ENCODE data around the gene STPG3. TPM values are rescaled to one million over a fixed set of nuclear protein-coding genes. Genes with fewer than 3 reads are reported as not detected.
"Not testable (repeated sequence)": the region's sequence is repeated elsewhere in the genome, so short reads cannot be mapped to it uniquely, and the experiment has no call there.

The STPG3 gene
- total RNA-seq, 6 experiments from 2014 or later = not detected

- peaks cover 7% of the 10 kb centered on the region for H3K4me1 Mint-ChIP-seq (ENCODE audit: low read depth)
- peak; percentile 61 for DNase-seq
- H3K27me3 Mint-ChIP-seq (ENCODE audit: insufficient read depth) = peaks cover 3% of the 10 kb centered on the region
- H3K4me3 Mint-ChIP-seq = no peak overlapping the region
- H3K27ac Mint-ChIP-seq = no peak overlapping the region
- H3K9me3 Mint-ChIP-seq = peaks cover 5% of the 10 kb centered on the region
- peak; percentile 100 for TF ChIP-seq CTCF (IDR thresholded peaks at IDR 0.05)
- no peaks in the 10 kb centered on the region; the same call in 1 of the 2 replicates for H3K36me3 Mint-ChIP-seq (ENCODE audit: low read depth)
These were observed 14.7 kb upstream of the STPG3 start for GRCh38 chr9:137236238-137236935.

DNA sequence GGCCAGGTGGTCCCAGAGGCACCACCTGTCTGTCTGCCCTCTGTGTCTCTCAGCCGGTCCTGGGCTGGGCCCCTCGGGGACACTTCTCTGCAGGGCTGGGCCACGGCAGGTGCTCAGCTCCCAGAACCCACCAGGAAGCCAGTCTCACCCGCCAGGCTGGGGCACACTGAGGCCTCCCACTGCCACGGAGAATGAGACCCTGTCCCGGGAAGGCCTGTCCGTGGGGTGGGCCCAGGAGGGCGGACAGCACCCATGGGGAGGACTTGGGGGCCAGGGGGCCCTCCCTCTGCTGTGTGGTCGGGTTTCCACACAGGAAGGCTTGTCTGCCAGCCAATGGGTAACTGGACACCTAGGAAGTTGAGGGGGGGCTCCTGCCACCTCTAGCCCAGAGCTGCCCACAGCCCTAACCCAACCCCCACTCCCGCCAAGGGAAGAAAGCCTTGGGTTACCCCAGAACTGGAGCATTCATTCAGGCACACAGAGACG lies 14.1 kb upstream of the STPG3 start:
- no peak overlapping the region for H3K27ac Mint-ChIP-seq
- no peak overlapping the region for H3K4me3 Mint-ChIP-seq
- TF ChIP-seq CTCF (IDR thresholded peaks at IDR 0.05) = no peak
- peaks cover 6% of the 10 kb centered on the region for H3K27me3 Mint-ChIP-seq (ENCODE audit: insufficient read depth)
- H3K36me3 Mint-ChIP-seq (ENCODE audit: low read depth) = peaks cover 2% of the 10 kb centered on the region
- H3K4me1 Mint-ChIP-seq (ENCODE audit: low read depth) = peaks cover 7% of the 10 kb centered on the region
- DNase-seq = no peak
- H3K9me3 Mint-ChIP-seq = peaks cover 7% of the 10 kb centered on the region

DNA sequence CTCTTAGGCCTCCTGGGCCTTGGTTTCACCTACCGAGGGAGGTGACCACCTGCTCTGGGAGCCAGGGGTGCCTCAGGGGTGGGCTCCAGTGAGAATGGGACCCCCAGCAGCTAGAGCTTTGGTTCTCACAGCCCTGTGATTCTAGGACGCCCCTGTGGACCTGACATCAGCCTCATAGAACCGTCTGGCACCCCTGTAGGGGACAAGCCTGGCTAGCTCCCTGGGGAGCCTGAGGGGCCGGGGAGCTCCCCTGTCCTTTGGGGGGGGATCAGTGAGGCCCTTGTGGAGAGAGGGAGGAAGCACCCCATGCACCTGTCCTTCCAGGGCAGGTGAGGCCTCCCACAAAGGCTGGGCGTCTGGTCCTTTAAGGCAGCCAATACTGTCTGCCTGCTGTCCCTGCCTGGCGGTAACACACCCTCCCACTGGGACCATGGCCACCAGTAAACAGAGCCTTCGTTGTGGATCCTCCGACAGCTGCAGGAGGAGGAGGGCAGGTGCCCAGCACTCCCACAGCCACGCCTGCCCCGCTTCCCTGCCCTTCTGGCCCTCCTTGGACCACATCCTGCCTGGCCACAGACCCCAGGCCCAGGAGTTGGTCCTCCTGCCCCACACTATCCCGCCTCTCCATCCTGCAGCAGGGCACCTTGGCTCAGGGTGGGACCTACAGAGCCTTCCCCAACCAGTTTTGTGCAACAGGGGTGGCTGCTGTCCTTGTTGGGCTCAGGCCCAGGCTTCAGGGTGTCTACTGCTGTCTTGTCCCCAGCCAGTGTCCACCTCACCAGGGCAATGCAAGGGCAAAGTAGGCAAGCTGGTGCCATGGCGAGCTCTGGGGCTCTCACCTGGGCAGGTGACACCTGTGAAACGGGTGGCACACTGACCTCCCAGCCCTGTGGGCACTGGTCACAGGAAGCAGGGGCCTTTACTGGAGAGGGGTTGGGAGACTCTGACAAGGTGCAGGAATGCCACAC lies 13.0 kb upstream of the STPG3 start:
- no peak for TF ChIP-seq CTCF (IDR thresholded peaks at IDR 0.05)
- Mint-ChIP-seq H3K9me3 (peaks cover 11% of the 10 kb centered on the region), H3K27ac (no peak overlapping the region)

GRCh38 chr9:137239541-137240200 lies 11.4 kb upstream of the STPG3 start:
- H3K36me3 Mint-ChIP-seq (ENCODE audit: low read depth) = peaks cover 21% of the 10 kb centered on the region
- peaks cover 21% of the 10 kb centered on the region for H3K27me3 Mint-ChIP-seq (ENCODE audit: insufficient read depth)
- peak overlapping the region; percentile 92 for H3K4me3 Mint-ChIP-seq
- peaks cover 31% of the 10 kb centered on the region for H3K4me1 Mint-ChIP-seq (ENCODE audit: low read depth)
- H3K9me3 Mint-ChIP-seq = peaks cover 11% of the 10 kb centered on the region
- H3K27ac Mint-ChIP-seq = peak overlapping the region; percentile 93
- DNase-seq = not testable (repeated sequence)

More for the DNA sequence above, 13.0 kb upstream of the STPG3 start:
- Mint-ChIP-seq H3K4me1 (ENCODE audit: low read depth) (peaks cover 18% of the 10 kb centered on the region), H3K36me3 (ENCODE audit: low read depth) (peaks cover 11% of the 10 kb centered on the region), H3K27me3 (ENCODE audit: insufficient read depth) (peaks cover 14% of the 10 kb centered on the region), H3K4me3 (no peak overlapping the region)
- no peak for DNase-seq

DNA sequence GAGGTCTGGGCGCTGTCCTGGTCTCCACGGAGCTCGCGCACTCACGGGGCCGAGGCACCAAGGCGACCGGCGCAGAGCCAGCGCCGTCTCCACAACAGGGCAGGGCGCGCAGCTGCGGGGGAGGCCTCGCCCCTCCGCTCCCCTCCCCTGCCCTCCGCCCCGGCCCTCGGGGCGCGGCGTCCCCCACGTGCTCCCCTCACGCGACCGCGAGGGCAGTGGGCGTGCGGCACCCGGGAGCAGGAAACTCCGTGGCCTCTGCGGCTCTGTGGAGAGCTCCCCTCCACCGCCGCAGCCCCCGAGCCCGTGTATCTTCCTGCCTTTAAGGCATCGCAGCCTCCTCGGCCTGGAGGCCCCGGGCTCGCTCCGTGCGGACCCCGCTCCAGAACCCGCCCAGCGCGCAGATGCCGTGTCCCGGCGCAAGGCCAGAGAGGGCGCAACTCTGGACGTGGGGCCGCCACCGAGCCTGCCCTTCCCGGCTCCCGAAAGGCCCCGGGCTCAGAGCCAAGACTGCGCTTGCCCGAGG lies 10.7 kb upstream of the STPG3 start:
- Mint-ChIP-seq H3K27me3 (ENCODE audit: insufficient read depth) (peaks cover 21% of the 10 kb centered on the region), H3K27ac (peak overlapping the region; percentile 93), H3K4me1 (ENCODE audit: low read depth) (peaks cover 31% of the 10 kb centered on the region), H3K9me3 (peaks cover 11% of the 10 kb centered on the region), H3K4me3 (peak overlapping the region; percentile 92), H3K36me3 (ENCODE audit: low read depth) (peaks cover 21% of the 10 kb centered on the region)
- peak; percentile 33; the same call in 1 of the 2 replicates for TF ChIP-seq CTCF (IDR thresholded peaks at IDR 0.05)
- peak; percentile 56 for DNase-seq
